HT1080 (cell line): Measurements from ENCODE around the gene CHRDL2. TPM values are rescaled to one million over a fixed set of nuclear protein-coding genes. Genes with fewer than 3 reads are reported as not detected.
"Not testable (repeated sequence)": the region's sequence is repeated elsewhere in the genome, so short reads cannot be mapped to it uniquely, and the experiment has no call there.

Experiments used
- DNase-seq: peaks from one replicate; pipeline ENCODE4 v3.0.0-alpha.2; 2015; ENCODE audit warnings: low read depth
- polyA plus RNA-seq, 2 experiments: library from polyadenylated mRNA; depleted of rRNA; stranded (reverse); fragments of >200 nt; gene quantifications; 2 replicates each; pipeline ENCODE4 v1.2.3, GENCODE V29; 2015
- total RNA-seq: library from RNA; depleted of rRNA; stranded (reverse); fragments of >200 nt; shearing (Covaris generic); gene quantifications from 2 replicates; pipeline ENCODE4 v1.2.3, GENCODE V29; 2014; rRNA removed

CHRDL2 gene
- not detected in 2 replicates for total RNA-seq
- not detected in 2 replicates for polyA plus RNA-seq (2015; cell fraction: cytosol; rRNA removed)
- polyA plus RNA-seq (2015; cell fraction: nucleus; rRNA removed): not detected in 2 replicates

- no peak for DNase-seq
These were observed at the start of gene CHRDL2 for GRCh38 chr11:74731301-74732094. Gene CHRDL2 (minus strand): TSS chr11:74731426. CDS start chr11:74730888, 538 bp downstream.

GRCh38 chr11:74780248-74781005 is 49.2 kb upstream of the CHRDL2 start:
- no peak for DNase-seq

- no peak for DNase-seq
These were observed 47.4 kb upstream of the CHRDL2 start for GRCh38 chr11:74778581-74778980.

GRCh38 chr11:74777877-74778276 is 46.7 kb upstream of the CHRDL2 start:
- no peak for DNase-seq

GRCh38 chr11:74777038-74777437 is 45.8 kb upstream of the CHRDL2 start:
- no peak for DNase-seq

GRCh38 chr11:74776546-74776945 is 45.3 kb upstream of the CHRDL2 start:
- no peak for DNase-seq

- DNase-seq: no peak
These were observed 44.5 kb upstream of the CHRDL2 start for GRCh38 chr11:74775762-74776161.

- no peak for DNase-seq
These were observed 42.2 kb upstream of the CHRDL2 start for GRCh38 chr11:74773476-74773875.

- DNase-seq: no peak
These were observed 39.9 kb upstream of the CHRDL2 start for GRCh38 chr11:74771139-74771538.

- DNase-seq: no peak
These were observed 39.2 kb upstream of the CHRDL2 start for GRCh38 chr11:74770456-74770855.

GRCh38 chr11:74769055-74769707 is 38.0 kb upstream of the CHRDL2 start:
- DNase-seq: no peak

GRCh38 chr11:74768172-74768651 is 37.0 kb upstream of the CHRDL2 start:
- DNase-seq: not testable (repeated sequence)

GRCh38 chr11:74766905-74767304 is 35.7 kb upstream of the CHRDL2 start:
- no peak for DNase-seq

GRCh38 chr11:74756571-74756970 is 25.3 kb upstream of the CHRDL2 start:
- no peak for DNase-seq

GRCh38 chr11:74755395-74755995 is 24.3 kb upstream of the CHRDL2 start:
- DNase-seq: no peak

- DNase-seq: peak; percentile 85
These were observed 23.5 kb upstream of the CHRDL2 start for GRCh38 chr11:74754507-74755252.

- no peak for DNase-seq
These were observed 20.1 kb upstream of the CHRDL2 start for GRCh38 chr11:74751303-74751702.

- DNase-seq: not testable (repeated sequence)
These were observed 19.4 kb upstream of the CHRDL2 start for GRCh38 chr11:74750598-74750997.

GRCh38 chr11:74749965-74750296 is 18.7 kb upstream of the CHRDL2 start:
- peak; percentile 13 for DNase-seq

GRCh38 chr11:74749127-74749964 is 18.1 kb upstream of the CHRDL2 start:
- peak; percentile 64 for DNase-seq
